LNCAP (cell line): ENCODE measurements around the gene SLC10A7.

Experiments used
- CTCF ChIP-seq: fragments of 450-650 bp; IDR thresholded peaks from 2 replicates; pipeline ENCODE4 v1.5.1; 2017; ENCODE audit warnings: mild to moderate bottlenecking

The SLC10A7 gene

GRCh38 chr4:146299607-146300006 is 222.1 kb downstream of the SLC10A7 start:
- TF ChIP-seq CTCF = no peak

GRCh38 chr4:146294776-146295175 is 227.0 kb downstream of the SLC10A7 start:
- no peak for TF ChIP-seq CTCF

GRCh38 chr4:146292508-146292907 is 229.2 kb downstream of the SLC10A7 start:
- TF ChIP-seq CTCF = no peak

- no peak for TF ChIP-seq CTCF
Measured at GRCh38 chr4:146291313-146291712, 230.4 kb downstream of the SLC10A7 start.

- no peak for TF ChIP-seq CTCF
Measured at GRCh38 chr4:146288193-146288592, 233.5 kb downstream of the SLC10A7 start.

GRCh38 chr4:146285037-146285436 is 236.7 kb downstream of the SLC10A7 start:
- no peak for TF ChIP-seq CTCF

- TF ChIP-seq CTCF = no peak
Measured at GRCh38 chr4:146283758-146284651, 237.7 kb downstream of the SLC10A7 start.

- no peak for TF ChIP-seq CTCF
Measured at GRCh38 chr4:146282657-146283056, 239.1 kb downstream of the SLC10A7 start.
